Astrocyte (in vitro differentiated cells and primary cell): ENCODE data around the gene APOF. TPM values are rescaled to one million over a fixed set of nuclear protein-coding genes. Genes with fewer than 3 reads are reported as not detected.

ENCODE experiments used
- DNase-seq: peaks from one replicate; pipeline ENCODE4 v3.0.0-alpha.2; 2010; ENCODE audit warnings: low read depth
- FAIRE-seq: peaks from 2 replicates; lab custom pipeline; 2011; peaks lifted over from hg19 to GRCh38; lab: Jason Lieb, UNC
- H2AFZ ChIP-seq: 2 replicates; pipeline ENCODE4 v1.6.0; 2012; ENCODE audit warnings: low read depth, low read length, inconsistent platforms
- H3K27ac ChIP-seq: 2 replicates; pipeline ENCODE4 v1.5.1; 2011; ENCODE audit warnings: low read depth, low read length, inconsistent platforms
- H3K27me3 ChIP-seq: 2 replicates; pipeline ENCODE4 v1.6.0; 2011; ENCODE audit warnings: low read length, inconsistent platforms; ENCODE audit not compliant: insufficient read depth
- H3K36me3 ChIP-seq: 2 replicates; pipeline ENCODE4 v1.5.1; 2011; ENCODE audit warnings: low read length, inconsistent platforms; ENCODE audit not compliant: insufficient read depth
- H3K4me1 ChIP-seq: 2 replicates; pipeline ENCODE4 v1.5.1; 2011; ENCODE audit warnings: low read length, inconsistent platforms; ENCODE audit not compliant: insufficient read depth
- H3K4me2 ChIP-seq: 2 replicates; pipeline ENCODE4 v1.6.0; 2012; ENCODE audit warnings: low read length, inconsistent platforms
- H3K4me3 ChIP-seq: 2 replicates; pipeline ENCODE4 v1.5.1; 2011; ENCODE audit warnings: low read depth, mild to moderate bottlenecking, low read length, inconsistent platforms; ENCODE audit not compliant: insufficient read depth
- H3K79me2 ChIP-seq: 2 replicates; pipeline ENCODE4 v1.6.0; 2012; ENCODE audit warnings: mild to moderate bottlenecking, low read length, inconsistent platforms; ENCODE audit not compliant: insufficient read depth
- H3K9ac ChIP-seq: 2 replicates; pipeline ENCODE4 v1.6.0; 2012; ENCODE audit warnings: mild to moderate bottlenecking, low read length, inconsistent platforms
- H3K9me3 ChIP-seq: 2 replicates; pipeline ENCODE4 v1.5.1; 2012; ENCODE audit warnings: low read depth, mild to moderate bottlenecking, low read length, inconsistent platforms; ENCODE audit not compliant: insufficient read depth
- H4K20me1 ChIP-seq: 2 replicates; pipeline ENCODE4 v1.6.0; 2012; ENCODE audit warnings: low read length, inconsistent platforms; ENCODE audit not compliant: insufficient read depth
- H3K27ac Mint-ChIP-seq: one replicate; pipeline ENCODE4 v1.8.0; 2021; ENCODE audit warnings: mild to moderate bottlenecking, mixed read lengths; ENCODE audit not compliant: unreplicated experiment
- H3K27me3 Mint-ChIP-seq: one replicate; pipeline ENCODE4 v1.8.0; 2021; ENCODE audit warnings: low read depth, mixed read lengths; ENCODE audit not compliant: unreplicated experiment
- H3K36me3 Mint-ChIP-seq: one replicate; pipeline ENCODE4 v1.8.0; 2021; ENCODE audit warnings: low read depth, mixed read lengths; ENCODE audit not compliant: unreplicated experiment
- H3K4me1 Mint-ChIP-seq: one replicate; pipeline ENCODE4 v1.8.0; 2021; ENCODE audit warnings: low read depth, mixed read lengths; ENCODE audit not compliant: unreplicated experiment
- H3K4me3 Mint-ChIP-seq: one replicate; pipeline ENCODE4 v1.8.0; 2021; ENCODE audit warnings: mild to moderate bottlenecking, moderate library complexity, mixed read lengths; ENCODE audit not compliant: unreplicated experiment
- H3K9me3 Mint-ChIP-seq: one replicate; pipeline ENCODE4 v1.8.0; 2021; ENCODE audit warnings: mild to moderate bottlenecking, mixed read lengths; ENCODE audit not compliant: unreplicated experiment
- EZH2 ChIP-seq: IDR thresholded peaks from 2 replicates; pipeline ENCODE4 v1.6.1; 2012; ENCODE audit warnings: mild to moderate bottlenecking, low read length, inconsistent platforms; ENCODE audit not compliant: insufficient read depth
- total RNA-seq: library from RNA; stranded (reverse); gene quantifications from 2 replicates; pipeline ENCODE4 v1.2.1, GENCODE V29; 2021

Gene APOF
- total RNA-seq, 1 donor from 2014 or later, result not detected

- peak overlapping the region; percentile 100 for H3K4me3 ChIP-seq
- FAIRE-seq, result no peak
- H3K9ac ChIP-seq, result peak overlapping the region; percentile 99
- no peaks in the 10 kb centered on the region for H3K27me3 Mint-ChIP-seq
- H3K36me3 ChIP-seq, result peaks cover 16% of the 10 kb centered on the region
- peaks cover 29% of the 10 kb centered on the region for H3K79me2 ChIP-seq
- peak overlapping the region; percentile 97 for H3K4me3 Mint-ChIP-seq
- peaks cover 4% of the 10 kb centered on the region for H3K4me1 Mint-ChIP-seq
- peak overlapping the region; percentile 99 for H3K4me2 ChIP-seq
- peak overlapping the region; percentile 95 for H3K27ac Mint-ChIP-seq
- H3K27me3 ChIP-seq, result no peaks in the 10 kb centered on the region
- H3K9me3 Mint-ChIP-seq, result no peaks in the 10 kb centered on the region
- no peaks in the 10 kb centered on the region for H4K20me1 ChIP-seq
- no peak for TF ChIP-seq EZH2
- H3K27ac ChIP-seq, result peak overlapping the region; percentile 88
- peak overlapping the region; percentile 77 for H2AFZ ChIP-seq
- DNase-seq, result peak; percentile 4
- peaks cover 6% of the 10 kb centered on the region for H3K36me3 Mint-ChIP-seq
- H3K9me3 ChIP-seq, result no peaks in the 10 kb centered on the region
- H3K4me1 ChIP-seq, result peaks cover 9% of the 10 kb centered on the region
Measured at GRCh38 chr12:56315249-56315621, 47.4 kb downstream of the APOF start.

GRCh38 chr12:56311003-56311402, 51.7 kb downstream of the APOF start:
- no peak overlapping the region for H3K27ac ChIP-seq
- no peaks in the 10 kb centered on the region for H4K20me1 ChIP-seq
- FAIRE-seq, result no peak
- no peaks in the 10 kb centered on the region for H3K9me3 ChIP-seq
- TF ChIP-seq EZH2, result no peak
- no peak overlapping the region for H3K4me3 ChIP-seq
- peaks cover 9% of the 10 kb centered on the region for H3K4me1 ChIP-seq
- Mint-ChIP-seq H3K27ac (no peak overlapping the region), H3K9me3 (no peaks in the 10 kb centered on the region), H3K4me1 (peaks cover 4% of the 10 kb centered on the region), H3K27me3 (no peaks in the 10 kb centered on the region), H3K36me3 (peaks cover 14% of the 10 kb centered on the region), H3K4me3 (no peak overlapping the region)
- peaks cover 32% of the 10 kb centered on the region for H3K79me2 ChIP-seq
- H3K4me2 ChIP-seq, result no peak overlapping the region
- DNase-seq, result no peak
- H2AFZ ChIP-seq, result no peak overlapping the region
- peaks cover 44% of the 10 kb centered on the region for H3K36me3 ChIP-seq
- H3K27me3 ChIP-seq, result no peaks in the 10 kb centered on the region
- H3K9ac ChIP-seq, result no peak overlapping the region

Other genes with a start within 250 kb of the APOF start
- gene RPL41, start 246.2 kb downstream of the APOF start, total RNA-seq, result 3,078 and 3,088 TPM in 2 replicates
- gene ZC3H10, start 244.6 kb downstream of the APOF start, total RNA-seq, result 4.1 and 4.2 TPM in 2 replicates
- 138 and 142 TPM in 2 replicates for gene ESYT1, start 234.6 kb downstream of the APOF start, total RNA-seq
- 110 and 118 TPM in 2 replicates for gene MYL6B, start 210.3 kb downstream of the APOF start, total RNA-seq
- 2,485 and 2,685 TPM in 2 replicates for gene MYL6, start 204.5 kb downstream of the APOF start, total RNA-seq
- 57.5 and 57.6 TPM in 2 replicates for gene SMARCC2, start 173.4 kb downstream of the APOF start, total RNA-seq
- 85.8 and 85.9 TPM in 2 replicates for gene RNF41, start 140.9 kb downstream of the APOF start, total RNA-seq
- 29.1 and 29.9 TPM in 2 replicates for gene NABP2, start 138.5 kb downstream of the APOF start, total RNA-seq
- 0.39 TPM in 1 of 2 replicates, not detected in the other for gene SLC39A5, start 132.8 kb downstream of the APOF start, total RNA-seq
- 98.4 and 105 TPM in 2 replicates for gene ANKRD52, start 104.5 kb downstream of the APOF start, total RNA-seq
- 6.7 and 9.3 TPM in 2 replicates for gene COQ10A, start 95.9 kb downstream of the APOF start, total RNA-seq
- 171 and 212 TPM in 2 replicates for gene CS, start 62.5 kb downstream of the APOF start, total RNA-seq
- 187 and 202 TPM in 2 replicates for gene CNPY2, start 46.9 kb downstream of the APOF start, total RNA-seq
- gene PAN2, start 28.9 kb downstream of the APOF start, total RNA-seq, result 10.1 and 15.4 TPM in 2 replicates
- 0.32 TPM in 1 of 2 replicates, not detected in the other for gene IL23A, start 24.0 kb downstream of the APOF start, total RNA-seq
- 257 and 291 TPM in 2 replicates for gene STAT2, start 2.8 kb downstream of the APOF start, total RNA-seq
- gene TIMELESS, start 86.6 kb upstream of the APOF start, total RNA-seq, result 7.3 and 8.5 TPM in 2 replicates
- not detected in 2 replicates for gene MIP, start 91.8 kb upstream of the APOF start, total RNA-seq
- gene SPRYD4, start 105.7 kb upstream of the APOF start, total RNA-seq, result 1.6 and 2.0 TPM in 2 replicates
- gene GLS2, start 125.3 kb upstream of the APOF start, total RNA-seq, result 0.94 and 1.1 TPM in 2 replicates
- 88.3 and 111 TPM in 2 replicates for gene RBMS2, start 159.0 kb upstream of the APOF start, total RNA-seq